ENCODE measurements around the gene BUB1B. TPM values are rescaled to one million over a fixed set of nuclear protein-coding genes. Genes with fewer than 3 reads are reported as not detected.

BUB1B gene
- total and polyA plus RNA-seq, 9 of the 15 experiments (the other 6 are each of a cell fraction or from before 2014, with no cell fraction given), result 28.7 to 113 (median 82.2) TPM

GRCh38 chr15:40160689-40161688 is at the start of gene BUB1B (continued):
- TF ChIP-seq XRCC5 (IDR thresholded peaks at IDR 0.05; ENCODE audit: low read depth, low read length), result no peak
- peak; percentile 96 for TF ChIP-seq POLR2G (IDR thresholded peaks at IDR 0.05; ENCODE audit: low read depth, low read length)
- peak in 1 of 2 experiments; percentile 100; a peak in 2 of 4 replicates for TF ChIP-seq HDAC1 (IDR thresholded peaks at IDR 0.05)
- TF ChIP-seq SMAD1 (IDR thresholded peaks at IDR 0.05; ENCODE audit: low read depth, low read length, partially characterized antibody), result peak; percentile 43
- TF ChIP-seq ZNF318 (IDR thresholded peaks at IDR 0.05; ENCODE audit: borderline replicate concordance in 1 of 2, low read depth in 1 of 2), result no peak
- peak; percentile 100 for TF ChIP-seq EP400 (IDR thresholded peaks at IDR 0.05)
- peak; percentile 87 for TF ChIP-seq NCOA6 (IDR thresholded peaks at IDR 0.05)
- TF ChIP-seq TARDBP (IDR thresholded peaks at IDR 0.05), result no peak
- peak; percentile 94 for TF ChIP-seq CREB3L1 (IDR thresholded peaks at IDR 0.05; ENCODE audit: borderline replicate concordance, low read depth)
- peak; percentile 87; the same call in 1 of the 2 replicates for TF ChIP-seq ZBTB26 (CRISPR knock-in tag; IDR thresholded peaks at IDR 0.05)
- 0 out of 2 replicates have a peak, but pooled peaks have one; percentile 54 for TF ChIP-seq ZHX1 (conservative IDR thresholded peaks at IDR 0.05; ENCODE audit: low read length)
- TF ChIP-seq ZNF197 (CRISPR knock-in tag; IDR thresholded peaks at IDR 0.05; ENCODE audit: low read depth), result peak; percentile 91; the same call in 1 of the 2 replicates

All from K562 (cell line).